ENCODE measurements around the gene FSIP1. TPM values are rescaled to one million over a fixed set of nuclear protein-coding genes. Genes with fewer than 3 reads are reported as not detected.

The FSIP1 gene
- total and polyA plus RNA-seq, 9 of the 15 experiments (the other 6 are each of a cell fraction or from before 2014, with no cell fraction given), result 0.07 to 0.51 (median 0.29) TPM

DNA sequence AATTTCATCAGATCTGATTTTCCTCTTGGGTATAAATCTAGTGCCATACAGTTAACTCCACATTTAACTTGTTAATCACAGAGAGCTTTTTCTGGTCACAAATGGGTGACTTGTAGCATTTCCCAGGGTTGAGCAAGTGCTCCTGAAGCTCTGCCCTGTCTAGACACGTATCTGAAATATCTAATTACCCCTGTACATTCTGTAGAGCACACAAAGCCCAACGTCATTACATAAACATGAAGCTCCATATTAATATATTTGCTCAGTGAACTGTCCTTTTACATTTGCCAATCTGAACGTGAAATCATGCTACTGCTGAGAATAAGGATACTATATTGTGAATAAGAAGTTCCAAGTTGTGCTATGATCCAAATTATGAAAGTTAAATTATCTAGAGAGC is 152.7 kb downstream of the FSIP1 start (continued):
- TF ChIP-seq ZHX1 (conservative IDR thresholded peaks at IDR 0.05; ENCODE audit: low read length) (no peak), STAT5A (IDR thresholded peaks at IDR 0.05; ENCODE audit: borderline replicate concordance, low read length) (no peak), ZNF146 (CRISPR knock-in tag; IDR thresholded peaks at IDR 0.05; ENCODE audit: unreplicated experiment) (no peak), TRIM24 (IDR thresholded peaks at IDR 0.05) (no peak), PREB (CRISPR knock-in tag; IDR thresholded peaks at IDR 0.05) (no peak), DMBX1 (CRISPR knock-in tag; IDR thresholded peaks at IDR 0.05; ENCODE audit: borderline replicate concordance) (no peak)
- TF ChIP-seq, protein P1, sequence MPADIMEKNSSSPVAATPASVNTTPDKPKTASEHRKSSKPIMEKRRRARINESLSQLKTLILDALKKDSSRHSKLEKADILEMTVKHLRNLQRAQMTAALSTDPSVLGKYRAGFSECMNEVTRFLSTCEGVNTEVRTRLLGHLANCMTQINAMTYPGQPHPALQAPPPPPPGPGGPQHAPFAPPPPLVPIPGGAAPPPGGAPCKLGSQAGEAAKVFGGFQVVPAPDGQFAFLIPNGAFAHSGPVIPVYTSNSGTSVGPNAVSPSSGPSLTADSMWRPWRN (IDR thresholded peaks at IDR 0.05; ENCODE audit: low read depth), result no peak

Data from K562 (cell line).